SK-N-SH (cell line): ENCODE results near the gene KIAA2012. TPM values are rescaled to one million over a fixed set of nuclear protein-coding genes. Genes with fewer than 3 reads are reported as not detected.

Experiments used
- CTCF ChIA-PET: fragments of 300-600, 350-600 bp; formaldehyde crosslinking; extraction: SDS; loops from one replicate; lab custom pipeline; 2021; lab: Yijun Ruan, JAX
- POLR2A ChIA-PET: fragments of 350-600 bp; sonication (Branson Sonifier 250); formaldehyde crosslinking; extraction: SDS; loops from one replicate; lab custom pipeline; 2020; ENCODE audit warnings: antibody characterized with exemption, inconsistent platforms; lab: Yijun Ruan, JAX
- DNase-seq: peaks from one replicate; pipeline ENCODE4 v3.0.0; 2012
- H2AFZ ChIP-seq: fragments of 200-600 bp; sonication (generic); 2 replicates; pipeline ENCODE4 v1.8.1; 2016; ENCODE audit warnings: antibody characterized with exemption, mild to moderate bottlenecking, low read depth
- H3F3A ChIP-seq: fragments of 200-600 bp; sonication (generic); replicated peaks from 2 replicates; pipeline ENCODE3; 2016; ENCODE audit warnings: antibody characterized with exemption, mild to moderate bottlenecking; ENCODE audit not compliant: insufficient read depth
- H3K27ac ChIP-seq, 2 experiments: fragments of 200-500 bp in 1 of 2; fragments of 200-600 bp in 1 of 2; sonication (Bioruptor generic) in 1 of 2; sonication (generic), shearing (Covaris generic) in 1 of 2; 2 replicates each; pipeline versions ENCODE4 v1.5.1 to v1.6.1; 2014 to 2016; ENCODE audit warnings: low read depth in 2 of 2, inconsistent platforms in 1 of 2, low read length in 1 of 2, mild to moderate bottlenecking in 1 of 2, mixed read lengths in 1 of 2
- H3K27me3 ChIP-seq: fragments of 200-600 bp; sonication (generic), shearing (Covaris generic); 2 replicates; pipeline ENCODE4 v1.6.1; 2016; ENCODE audit warnings: mixed run types; ENCODE audit not compliant: insufficient read depth
- H3K36me3 ChIP-seq, 2 experiments: fragments of 200-500 bp in 1 of 2; fragments of 200-600 bp in 1 of 2; sonication (Bioruptor generic) in 1 of 2; sonication (generic) in 1 of 2; replicated peaks in 1 of 2; 2 replicates each; pipeline versions ENCODE3 to v1.5.1; 2014 to 2016; ENCODE audit warnings: low read length in 1 of 2, mild to moderate bottlenecking in 1 of 2; ENCODE audit not compliant: insufficient read depth in 2 of 2, control insufficient read depth in 1 of 2
- H3K4me1 ChIP-seq, 2 experiments: fragments of 200-500 bp in 1 of 2; fragments of 200-600 bp in 1 of 2; sonication (Bioruptor generic) in 1 of 2; sonication (generic), shearing (Covaris generic) in 1 of 2; 2 replicates each; pipeline versions ENCODE4 v1.5.1 to v1.6.1; 2014 to 2016; ENCODE audit warnings: low read depth in 1 of 2, low read length in 1 of 2, mixed run types in 1 of 2; ENCODE audit not compliant: insufficient read depth in 2 of 2, control insufficient read depth in 1 of 2
- H3K4me2 ChIP-seq: fragments of 200-600 bp; sonication (generic), shearing (Covaris generic); 2 replicates; pipeline ENCODE4 v1.6.1; 2017; ENCODE audit warnings: mixed run types
- H3K4me3 ChIP-seq, 2 experiments: fragments of 200-500 bp in 1 of 2; fragments of 200-600 bp in 1 of 2; sonication (Bioruptor generic) in 1 of 2; sonication (generic), shearing (Covaris generic) in 1 of 2; 2 replicates each; pipeline versions ENCODE4 v1.5.1 to v1.8.1; 2014 to 2016; ENCODE audit warnings: low read depth in 2 of 2, inconsistent platforms in 1 of 2, low read length in 1 of 2, mild to moderate bottlenecking in 1 of 2, mixed read lengths in 1 of 2, moderate library complexity in 1 of 2
- H3K79me2 ChIP-seq: fragments of 200-600 bp; sonication (generic); 2 replicates; pipeline ENCODE4 v1.8.1; 2017; ENCODE audit warnings: mild to moderate bottlenecking; ENCODE audit not compliant: insufficient read depth
- H3K9ac ChIP-seq: fragments of 200-600 bp; sonication (generic); 2 replicates; pipeline ENCODE4 v1.6.1; 2017; ENCODE audit warnings: mixed run types
- H3K9me2 ChIP-seq: fragments of 200-600 bp; sonication (generic); 2 replicates; pipeline ENCODE4 v1.6.1; 2017; ENCODE audit warnings: mixed run types
- H3K9me3 ChIP-seq: fragments of 200-600 bp; sonication (generic); 2 replicates; pipeline ENCODE4 v1.6.1; 2017; ENCODE audit warnings: mixed run types, mild to moderate bottlenecking, moderate library complexity
- H4K20me1 ChIP-seq: fragments of 200-600 bp; sonication (generic); 2 replicates; pipeline ENCODE4 v1.6.1; 2017; ENCODE audit warnings: mild to moderate bottlenecking, mixed run types; ENCODE audit not compliant: insufficient read depth
- CHD2 ChIP-seq: fragments of 150-350 bp; IDR thresholded peaks from 2 replicates; pipeline ENCODE4 v1.6.1; 2018; ENCODE audit warnings: low read length; ENCODE audit not compliant: partially characterized antibody
- CTCF ChIP-seq: fragments of 200-600 bp; sonication (generic); IDR thresholded peaks from 2 replicates; pipeline ENCODE4 v1.6.1; 2017; ENCODE audit warnings: antibody characterized with exemption, mild to moderate bottlenecking, moderate library complexity
- ELF1 ChIP-seq: IDR thresholded peaks from 2 replicates; pipeline ENCODE4 v1.4.0; 2012
- FOXJ3 ChIP-seq: sonication (generic); formaldehyde crosslinking; IDR thresholded peaks from 2 replicates; pipeline ENCODE4 v1.5.1; 2020; ENCODE audit warnings: mild to moderate bottlenecking, missing genetic modification reagents
- GABPA ChIP-seq: IDR thresholded peaks from 2 replicates; pipeline ENCODE4 v1.4.0; 2012; ENCODE audit warnings: low read depth, mild to moderate bottlenecking
- GATA2 ChIP-seq: sonication (generic); formaldehyde crosslinking; IDR thresholded peaks from 2 replicates; pipeline ENCODE4 v1.5.0; 2020; ENCODE audit warnings: mild to moderate bottlenecking, missing genetic modification reagents
- IRF3 ChIP-seq: fragments of 150-350 bp; IDR thresholded peaks from 2 replicates; pipeline ENCODE4 v1.6.1; 2016; ENCODE audit warnings: mild to moderate bottlenecking, low read depth, low read length
- MEF2A ChIP-seq: IDR thresholded peaks from 2 replicates; pipeline ENCODE4 v1.4.0; 2012; ENCODE audit warnings: low read depth, borderline replicate concordance
- NFIC ChIP-seq: IDR thresholded peaks from 2 replicates; pipeline ENCODE4 v1.4.0; 2012; ENCODE audit warnings: borderline replicate concordance
- PBX3 ChIP-seq: IDR thresholded peaks from 2 replicates; pipeline ENCODE4; 2012
- POLR2AphosphoS5 ChIP-seq: IDR thresholded peaks from 2 replicates; pipeline ENCODE4 v1.6.1; 2012; ENCODE audit warnings: low read depth, low read length
- RAD21 ChIP-seq: IDR thresholded peaks from 2 replicates; pipeline ENCODE4 v1.6.1; 2012; ENCODE audit warnings: mild to moderate bottlenecking, low read length
- RFX5 ChIP-seq: IDR thresholded peaks from 2 replicates; pipeline ENCODE4 v1.6.1; 2012; ENCODE audit warnings: mild to moderate bottlenecking, improper control_type of control experiment, low read length
- RXRA ChIP-seq: IDR thresholded peaks from 2 replicates; pipeline ENCODE4 v1.4.0; 2012; ENCODE audit warnings: low read depth, mild to moderate bottlenecking, borderline replicate concordance
- SIN3A ChIP-seq: IDR thresholded peaks from 2 replicates; pipeline ENCODE4 v1.6.1; 2012; ENCODE audit warnings: low read depth, mild to moderate bottlenecking, low read length, moderate library complexity, borderline replicate concordance
- SMC3 ChIP-seq: IDR thresholded peaks from 2 replicates; pipeline ENCODE4 v1.6.1; 2012; ENCODE audit warnings: low read depth, low read length, improper control_type of control experiment
- TCF12 ChIP-seq: IDR thresholded peaks from 2 replicates; pipeline ENCODE4 v1.4.0; 2012
- TEAD4 ChIP-seq: IDR thresholded peaks from 2 replicates; pipeline ENCODE4 v1.4.0; 2012; ENCODE audit warnings: mild to moderate bottlenecking, borderline replicate concordance; ENCODE audit not compliant: insufficient read depth
- USF1 ChIP-seq: IDR thresholded peaks from 2 replicates; pipeline ENCODE4 v1.4.0; 2012; ENCODE audit warnings: low read depth, borderline replicate concordance
- YY1 ChIP-seq: IDR thresholded peaks from 2 replicates; pipeline ENCODE4 v1.4.0; 2012; ENCODE audit warnings: low read depth, mild to moderate bottlenecking
- WGBS: methylation state at CpG from one replicate; pipeline ENCODE4 v1.1.6; 2017; ENCODE audit warnings: low lambda C conversion rate; 5-methylcytosine and 5-hydroxymethylcytosine counted together
- polyA plus RNA-seq, 3 experiments: library from polyadenylated mRNA; depleted of rRNA; stranded (reverse); fragments of >200 nt; gene quantifications; 2 replicates each; pipeline ENCODE4 v1.2.3, GENCODE V29; 2012

KIAA2012 gene
- polyA plus RNA-seq, 1 of the 3 experiments (the other 2 are of a cell fraction) = 0.07 TPM

GRCh38 chr2:202104286-202104870, 31.3 kb downstream of the KIAA2012 start:
- H3K27me3 ChIP-seq = no peaks in the 10 kb centered on the region
- H3K9ac ChIP-seq = no peak overlapping the region
- peaks cover 11 to 23% of the 10 kb centered on the region in 2 experiments; a peak in 3 of 4 replicates for H3K4me1 ChIP-seq
- TF ChIP-seq RAD21 = peak; percentile 52
- TF ChIP-seq CTCF = peak; percentile 61
- TF ChIP-seq FOXJ3 (CRISPR knock-in tag) = no peak
- TF ChIP-seq YY1 = no peak
- TF ChIP-seq RFX5 = no peak
- TF ChIP-seq ELF1 = no peak
- TF ChIP-seq MEF2A = no peak
- no peak for TF ChIP-seq GATA2 (CRISPR knock-in tag)
- no peak for TF ChIP-seq RXRA
- no peak for TF ChIP-seq TEAD4
- TF ChIP-seq PBX3 = no peak
- TF ChIP-seq CHD2 = no peak
- no peak for TF ChIP-seq POLR2AphosphoS5
- no peak for TF ChIP-seq GABPA
- TF ChIP-seq TCF12 = no peak
- no peak for TF ChIP-seq USF1
- TF ChIP-seq SIN3A = no peak
- TF ChIP-seq NFIC = no peak
- peak; percentile 57 for TF ChIP-seq SMC3
- TF ChIP-seq IRF3 = no peak
- 50% methylated on average over 2 of the region's 2 CpGs for WGBS
- peak; percentile 31 for DNase-seq
- H3K9me2 ChIP-seq = no peaks in the 10 kb centered on the region
- no peaks in the 10 kb centered on the region for H3K79me2 ChIP-seq
- POLR2A ChIA-PET = no interaction called here
- H3K4me3 ChIP-seq = no peak overlapping the region; a peak in 1 of 4 replicates
- H3F3A ChIP-seq = no peaks in the 10 kb centered on the region
- H3K27ac ChIP-seq = no peak overlapping the region
- no peaks in the 10 kb centered on the region for H3K9me3 ChIP-seq
- no peak overlapping the region for H3K4me2 ChIP-seq
- H2AFZ ChIP-seq = no peak overlapping the region
- no peaks in the 10 kb centered on the region for H4K20me1 ChIP-seq
- CTCF ChIA-PET = interaction anchor here (0.7 to 3.9 kb wide), 7 partner anchors 9 to 244 kb away, joined by 3 to 12 read pairs (median 3); no protein-coding TSS in a partner anchor
- H3K36me3 ChIP-seq = no peaks in the 10 kb centered on the region
